GM12872 (cell line): Measurements from ENCODE around the gene RNASE4.

Source experiments
- TF ChIP-seq, protein P1 (sequence below): IDR thresholded peaks from 3 replicates; pipeline ENCODE4 v1.5.1; 2011; ENCODE audit warnings: low read depth, mild to moderate bottlenecking, low read length, moderate library complexity; ENCODE audit not compliant: insufficient read depth

RNASE4 gene

DNA sequence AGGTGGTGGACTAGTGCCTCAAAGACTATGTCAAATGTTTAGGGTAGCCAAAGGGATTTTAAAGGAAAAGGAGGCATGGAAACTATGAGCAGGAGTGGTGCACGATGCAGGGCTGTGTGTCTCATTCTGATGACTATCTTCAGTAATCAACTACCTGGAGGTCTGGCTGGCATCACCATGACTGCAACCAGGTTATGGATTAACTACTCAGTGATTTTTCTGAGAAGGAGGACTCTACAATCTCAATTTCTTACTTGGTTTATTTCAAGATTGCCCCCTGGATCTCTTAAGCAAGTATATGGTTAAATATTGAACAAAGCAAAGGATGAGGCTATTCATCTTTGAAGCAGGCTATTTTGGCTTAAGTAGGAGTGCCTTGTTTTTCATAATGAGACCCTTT lies 42.2 kb downstream of the RNASE4 start:
- TF ChIP-seq, protein P1, sequence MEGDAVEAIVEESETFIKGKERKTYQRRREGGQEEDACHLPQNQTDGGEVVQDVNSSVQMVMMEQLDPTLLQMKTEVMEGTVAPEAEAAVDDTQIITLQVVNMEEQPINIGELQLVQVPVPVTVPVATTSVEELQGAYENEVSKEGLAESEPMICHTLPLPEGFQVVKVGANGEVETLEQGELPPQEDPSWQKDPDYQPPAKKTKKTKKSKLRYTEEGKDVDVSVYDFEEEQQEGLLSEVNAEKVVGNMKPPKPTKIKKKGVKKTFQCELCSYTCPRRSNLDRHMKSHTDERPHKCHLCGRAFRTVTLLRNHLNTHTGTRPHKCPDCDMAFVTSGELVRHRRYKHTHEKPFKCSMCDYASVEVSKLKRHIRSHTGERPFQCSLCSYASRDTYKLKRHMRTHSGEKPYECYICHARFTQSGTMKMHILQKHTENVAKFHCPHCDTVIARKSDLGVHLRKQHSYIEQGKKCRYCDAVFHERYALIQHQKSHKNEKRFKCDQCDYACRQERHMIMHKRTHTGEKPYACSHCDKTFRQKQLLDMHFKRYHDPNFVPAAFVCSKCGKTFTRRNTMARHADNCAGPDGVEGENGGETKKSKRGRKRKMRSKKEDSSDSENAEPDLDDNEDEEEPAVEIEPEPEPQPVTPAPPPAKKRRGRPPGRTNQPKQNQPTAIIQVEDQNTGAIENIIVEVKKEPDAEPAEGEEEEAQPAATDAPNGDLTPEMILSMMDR = no peak

- TF ChIP-seq, protein P1 = no peak
These were observed 46.5 kb downstream of the RNASE4 start for GRCh38 chr14:20730891-20731290.

GRCh38 chr14:20732477-20732876 lies 48.1 kb downstream of the RNASE4 start:
- TF ChIP-seq, protein P1 = no peak

DNA sequence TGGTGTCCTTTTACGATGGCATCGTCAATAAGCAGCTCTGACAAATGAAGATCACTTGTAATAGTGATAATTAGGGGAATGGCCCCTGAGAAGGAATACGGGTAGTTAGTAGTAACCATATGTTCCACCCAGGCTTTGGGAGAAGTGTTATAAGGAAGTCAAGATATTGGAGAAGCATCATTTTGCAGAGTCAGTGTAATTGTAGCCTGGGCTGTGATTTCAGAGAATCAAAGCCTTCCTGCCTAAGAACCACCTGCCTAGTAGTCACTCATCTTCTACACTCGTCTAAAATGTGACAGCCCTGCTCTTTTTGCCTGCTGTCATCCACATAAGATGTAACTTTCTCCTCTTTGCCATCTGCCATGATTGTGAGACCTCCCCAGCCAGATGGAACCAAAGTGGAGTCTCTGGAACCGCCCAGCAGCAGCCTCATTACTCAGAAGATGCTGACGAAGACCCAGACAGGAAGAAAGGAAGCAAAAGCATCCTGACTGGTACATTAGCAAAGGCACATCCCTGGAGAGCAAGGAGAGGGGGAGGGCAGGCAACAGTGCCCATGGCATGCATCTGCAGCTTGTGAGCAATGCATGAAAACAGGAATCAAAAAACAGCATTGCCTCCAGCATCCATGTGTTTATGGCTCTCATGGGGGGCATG lies 48.7 kb downstream of the RNASE4 start:
- TF ChIP-seq, protein P1 = no peak

DNA sequence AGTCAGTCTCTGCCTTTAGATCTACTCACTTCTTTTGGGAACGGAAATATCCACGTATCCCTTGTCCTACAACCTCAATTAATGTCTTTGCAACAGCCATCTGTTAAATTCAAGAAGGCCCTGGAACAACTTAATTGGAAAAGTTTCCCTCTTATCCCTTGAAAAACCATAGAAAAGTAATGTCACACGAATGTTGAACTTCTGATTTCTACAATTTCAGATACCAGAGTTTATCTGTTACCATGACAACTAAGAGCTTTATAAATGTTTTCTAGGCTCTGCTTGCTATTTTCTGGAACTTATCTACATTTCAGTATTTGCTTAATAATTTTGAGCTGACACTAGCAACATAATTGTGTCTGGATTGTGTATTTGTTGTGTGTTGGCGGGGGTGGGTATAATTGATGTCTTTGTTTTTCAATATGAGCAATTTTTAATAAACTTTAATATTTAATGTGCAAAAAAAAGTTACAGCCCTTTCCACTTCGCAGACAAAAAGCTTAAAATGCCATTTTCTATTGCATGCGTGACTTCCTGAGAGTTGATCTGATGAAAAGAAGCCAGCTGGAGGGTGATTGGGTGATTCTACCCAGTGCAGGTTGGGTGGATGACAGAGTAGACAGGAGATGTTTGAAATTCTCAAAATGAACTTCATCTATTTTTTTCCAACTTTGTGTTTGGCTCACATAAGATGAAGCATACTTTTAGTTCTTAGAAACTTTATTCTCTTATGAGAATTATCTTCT lies 49.5 kb downstream of the RNASE4 start:
- TF ChIP-seq, protein P1 = no peak

DNA sequence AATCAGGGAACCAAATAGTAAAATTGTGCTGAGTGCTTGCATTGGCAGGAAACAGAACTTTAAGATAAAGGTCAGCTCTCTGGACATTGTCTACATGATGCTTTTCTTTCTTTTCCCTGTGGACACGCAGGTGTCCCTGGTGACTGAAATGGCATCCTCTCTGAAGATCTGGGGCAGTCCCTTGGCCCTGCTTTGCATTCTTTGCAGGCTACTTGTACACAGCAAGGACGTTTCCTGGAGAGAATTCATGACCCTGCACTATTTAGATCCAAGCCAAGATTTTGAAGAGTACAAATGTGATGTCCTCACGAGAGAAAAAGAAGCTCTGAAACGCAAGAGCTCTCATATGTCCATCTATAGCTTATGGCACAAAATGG lies 50.1 kb downstream of the RNASE4 start:
- TF ChIP-seq, protein P1 = no peak

GRCh38 chr14:20742132-20742531 lies 57.8 kb downstream of the RNASE4 start:
- TF ChIP-seq, protein P1 = no peak
